ENCODE results near the gene ADARB1.

Gene ADARB1

GRCh38 chr21:45073301-45074047 is 906 bp upstream of the ADARB1 start:
- peak overlapping the region; percentile 82 for H3K4me3 ChIP-seq (replicated peaks; ENCODE audit: low read depth, low read length)
- no peak for DNase-seq (ENCODE audit: extremely low read depth, insufficient read length)
- peaks cover 1% of the 10 kb centered on the region for H3K27me3 ChIP-seq (replicated peaks; ENCODE audit: control insufficient read depth, insufficient read depth, low read length)
- H3K36me3 ChIP-seq (ENCODE audit: control insufficient read depth, insufficient read depth, low read length): no peaks in the 10 kb centered on the region
- no peak for TF ChIP-seq CTCF (IDR thresholded peaks at IDR 0.05; ENCODE audit: insufficient read depth, low read length, poor library complexity, severe bottlenecking)

- DNase-seq (ENCODE audit: extremely low read depth, insufficient read length): peak; percentile 58
- Histone ChIP-seq H3K27me3 (replicated peaks; ENCODE audit: control insufficient read depth, insufficient read depth, low read length) (no peaks in the 10 kb centered on the region; the same call in none of the 2 replicates), H3K36me3 (ENCODE audit: control insufficient read depth, insufficient read depth, low read length) (no peaks in the 10 kb centered on the region), H3K4me3 (replicated peaks; ENCODE audit: low read depth, low read length) (peak overlapping the region; percentile 54)
- TF ChIP-seq CTCF (IDR thresholded peaks at IDR 0.05; ENCODE audit: insufficient read depth, low read length, poor library complexity, severe bottlenecking): no peak
Measured at GRCh38 chr21:45074818-45075595, 627 bp downstream of the ADARB1 start.

- H3K36me3 ChIP-seq (ENCODE audit: control insufficient read depth, insufficient read depth, low read length): no peaks in the 10 kb centered on the region
- no peaks in the 10 kb centered on the region; the same call in none of the 2 replicates for H3K27me3 ChIP-seq (replicated peaks; ENCODE audit: control insufficient read depth, insufficient read depth, low read length)
- DNase-seq (ENCODE audit: extremely low read depth, insufficient read length): no peak
- H3K4me3 ChIP-seq (replicated peaks; ENCODE audit: low read depth, low read length): peak overlapping the region; percentile 54
- no peak for TF ChIP-seq CTCF (IDR thresholded peaks at IDR 0.05; ENCODE audit: insufficient read depth, low read length, poor library complexity, severe bottlenecking)
Measured at GRCh38 chr21:45075596-45076244, 1.3 kb downstream of the ADARB1 start.

- DNase-seq (ENCODE audit: extremely low read depth, insufficient read length): no peak
- H3K27me3 ChIP-seq (replicated peaks; ENCODE audit: control insufficient read depth, insufficient read depth, low read length): no peaks in the 10 kb centered on the region; the same call in none of the 2 replicates
- H3K4me3 ChIP-seq (replicated peaks; ENCODE audit: low read depth, low read length): no peak overlapping the region
- TF ChIP-seq CTCF (IDR thresholded peaks at IDR 0.05; ENCODE audit: insufficient read depth, low read length, poor library complexity, severe bottlenecking): no peak
- H3K36me3 ChIP-seq (ENCODE audit: control insufficient read depth, insufficient read depth, low read length): no peaks in the 10 kb centered on the region
Measured at GRCh38 chr21:45076245-45076711, 1.9 kb downstream of the ADARB1 start.

GRCh38 chr21:45078371-45078770 is 4.0 kb downstream of the ADARB1 start:
- no peak overlapping the region for H3K4me3 ChIP-seq (replicated peaks; ENCODE audit: low read depth, low read length)
- H3K27me3 ChIP-seq (replicated peaks; ENCODE audit: control insufficient read depth, insufficient read depth, low read length): no peaks in the 10 kb centered on the region; the same call in none of the 2 replicates
- DNase-seq (ENCODE audit: extremely low read depth, insufficient read length): no peak
- TF ChIP-seq CTCF (IDR thresholded peaks at IDR 0.05; ENCODE audit: insufficient read depth, low read length, poor library complexity, severe bottlenecking): no peak
- no peaks in the 10 kb centered on the region for H3K36me3 ChIP-seq (ENCODE audit: control insufficient read depth, insufficient read depth, low read length)
